HG02885 (cell line): ENCODE data around the gene SLC4A8.

Experiments
- ATAC-seq: cut with Tn5 transposase; IDR thresholded peaks from one replicate; pipeline ENCODE4 v1.9.1; 2021; ENCODE audit warnings: mild to moderate bottlenecking; ENCODE audit not compliant: unreplicated experiment, poor library complexity

Gene SLC4A8

GRCh38 chr12:51520576-51521325 is 96.1 kb downstream of the SLC4A8 start:
- ATAC-seq: no peak

GRCh38 chr12:51521554-51522276 is 97.1 kb downstream of the SLC4A8 start:
- no peak for ATAC-seq

- ATAC-seq: no peak
Measured at GRCh38 chr12:51522696-51523095, 98.1 kb downstream of the SLC4A8 start.

GRCh38 chr12:51524386-51524901 is 99.8 kb downstream of the SLC4A8 start:
- no peak for ATAC-seq

GRCh38 chr12:51525518-51525917 is 100.9 kb downstream of the SLC4A8 start:
- no peak for ATAC-seq

GRCh38 chr12:51527966-51528365 is 103.3 kb downstream of the SLC4A8 start:
- ATAC-seq: no peak

GRCh38 chr12:51528852-51529650 is 104.4 kb downstream of the SLC4A8 start:
- ATAC-seq: no peak

- ATAC-seq: no peak
Measured at GRCh38 chr12:51529651-51529970, 105.0 kb downstream of the SLC4A8 start.

GRCh38 chr12:51530208-51530607 is 105.6 kb downstream of the SLC4A8 start:
- ATAC-seq: no peak

- ATAC-seq: no peak
Measured at GRCh38 chr12:51531284-51531977, 106.8 kb downstream of the SLC4A8 start.

GRCh38 chr12:51531978-51532497 is 107.4 kb downstream of the SLC4A8 start:
- peak; percentile 79 for ATAC-seq

- ATAC-seq: no peak
Measured at GRCh38 chr12:51533799-51534198, 109.2 kb downstream of the SLC4A8 start.

GRCh38 chr12:51534216-51535074 is 109.8 kb downstream of the SLC4A8 start:
- ATAC-seq: no peak

GRCh38 chr12:51536159-51536558 is 111.5 kb downstream of the SLC4A8 start:
- no peak for ATAC-seq

GRCh38 chr12:51538149-51538548 is 113.5 kb downstream of the SLC4A8 start:
- no peak for ATAC-seq

- no peak for ATAC-seq
Measured at GRCh38 chr12:51538599-51538998, 114.0 kb downstream of the SLC4A8 start.

GRCh38 chr12:51540996-51541395 is 116.4 kb downstream of the SLC4A8 start:
- no peak for ATAC-seq

- no peak for ATAC-seq
Measured at GRCh38 chr12:51546097-51546496, 121.5 kb downstream of the SLC4A8 start.

GRCh38 chr12:51547606-51548005 is 123.0 kb downstream of the SLC4A8 start:
- ATAC-seq: no peak
